Measurements from ENCODE around the gene KRI1. TPM values are rescaled to one million over a fixed set of nuclear protein-coding genes. Genes with fewer than 3 reads are reported as not detected.

KRI1 gene
- total and polyA plus RNA-seq, 2 experiments from 2014 or later = 23.8 to 43.2 TPM

DNA sequence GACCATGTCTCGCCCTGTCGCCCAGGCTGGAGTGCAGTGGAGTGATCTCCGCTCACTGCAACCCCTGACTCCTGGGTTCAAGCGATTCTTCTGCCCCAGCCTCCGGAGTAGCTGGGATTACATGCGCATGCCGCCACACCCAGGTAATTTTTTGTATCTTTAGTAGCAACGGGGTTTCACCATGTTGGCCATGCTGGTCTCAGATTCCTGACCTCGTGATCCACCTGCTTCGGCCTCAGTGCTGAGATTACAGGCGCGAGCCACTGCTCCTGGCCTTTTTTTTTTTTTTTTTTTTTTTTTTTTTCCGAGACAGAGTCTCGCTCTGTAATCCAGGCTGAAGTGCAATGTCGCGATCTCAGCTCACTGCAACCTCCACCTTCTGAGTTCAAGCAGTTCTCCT lies 57.8 kb downstream of the KRI1 start:
- Histone ChIP-seq H3F3A (replicated peaks; ENCODE audit: low read depth) (peaks cover 14% of the 10 kb centered on the region; the same call in 1 of the 2 replicates), H3K27me3 (ENCODE audit: insufficient read depth) (peaks cover 20% of the 10 kb centered on the region), H3K36me3 (ENCODE audit: insufficient read depth) (no peaks in the 10 kb centered on the region), H3K27ac (ENCODE audit: low read depth) (no peak overlapping the region), H3K9me2 (ENCODE audit: insufficient read depth) (no peaks in the 10 kb centered on the region), H3K4me2 (no peak overlapping the region), H3K79me2 (replicated peaks; ENCODE audit: insufficient read depth) (no peaks in the 10 kb centered on the region), H2AFZ (no peak overlapping the region), H3K4me1 (ENCODE audit: insufficient read depth) (peaks cover 7% of the 10 kb centered on the region; the same call in 1 of the 2 replicates), H4K20me1 (replicated peaks; ENCODE audit: insufficient read depth) (no peaks in the 10 kb centered on the region), H3K4me3 (no peak overlapping the region)
- H3K36me3 Mint-ChIP-seq (ENCODE audit: low read depth) = no peaks in the 10 kb centered on the region
- TF ChIP-seq ZNF331 (CRISPR knock-in tag; IDR thresholded peaks at IDR 0.05; ENCODE audit: low read depth) (no peak), POLR2AphosphoS5 (IDR thresholded peaks at IDR 0.05; ENCODE audit: low read depth) (no peak)
- ATAC-seq (no peak), DNase-seq (ENCODE audit: low spot score) (no peak)
- peaks cover 26% of the 10 kb centered on the region for H3K27me3 Mint-ChIP-seq (ENCODE audit: insufficient read depth, low read depth, poor library complexity)
- H3K9me3 Mint-ChIP-seq = peaks cover 4% of the 10 kb centered on the region; the same call in 1 of the 3 replicates
- H3K4me3 Mint-ChIP-seq = no peak overlapping the region
- H3K4me1 Mint-ChIP-seq = no peaks in the 10 kb centered on the region
- no peak overlapping the region for H3K27ac Mint-ChIP-seq

DNA sequence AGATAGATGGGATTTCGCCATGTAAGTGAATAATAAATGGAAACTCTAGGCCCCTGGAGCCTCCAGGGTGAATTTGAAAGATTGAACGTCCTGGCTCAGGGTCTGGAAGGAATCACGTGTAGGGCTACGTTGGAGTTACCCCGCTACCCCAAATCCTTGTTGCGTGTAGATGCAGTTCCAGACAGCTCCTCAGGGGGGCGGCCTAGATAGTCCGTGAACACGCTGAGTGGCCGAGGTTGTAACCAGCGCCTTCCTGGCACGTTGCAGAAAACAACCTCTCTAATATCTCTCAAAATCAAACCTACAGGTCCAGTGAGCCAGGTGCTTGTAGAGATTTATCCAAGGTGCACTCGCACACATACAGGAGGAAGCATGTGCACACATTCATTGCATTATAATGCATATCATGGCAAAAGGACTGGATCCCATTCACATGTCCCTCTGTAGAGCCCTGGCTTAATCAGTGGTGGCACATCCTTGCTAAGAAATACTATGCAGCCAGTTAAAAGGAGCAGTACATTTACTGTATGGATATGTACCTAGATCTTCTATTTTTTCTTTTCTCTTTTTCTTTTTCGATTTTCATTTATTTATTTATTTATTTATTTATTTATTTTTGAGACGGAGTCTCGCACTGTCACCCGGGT lies 60.1 kb downstream of the KRI1 start:
- no peak overlapping the region for H3K4me3 ChIP-seq
- H2AFZ ChIP-seq = no peak overlapping the region
- H3K36me3 ChIP-seq (ENCODE audit: insufficient read depth) = no peaks in the 10 kb centered on the region
- H3K36me3 Mint-ChIP-seq (ENCODE audit: low read depth) = peaks cover 7% of the 10 kb centered on the region
- H3K4me1 ChIP-seq (ENCODE audit: insufficient read depth) = peaks cover 17% of the 10 kb centered on the region
- no peak overlapping the region; the same call in 1 of the 2 replicates for H3K27ac Mint-ChIP-seq
- H3K27me3 Mint-ChIP-seq (ENCODE audit: insufficient read depth, low read depth, poor library complexity) = peaks cover 20% of the 10 kb centered on the region
- ATAC-seq (peak; percentile 20), DNase-seq (ENCODE audit: low spot score) (peak; percentile 94)
- TF ChIP-seq ZNF114 (CRISPR knock-in tag; IDR thresholded peaks at IDR 0.05) = no peak
- TF ChIP-seq CREB1 (CRISPR knock-in tag; IDR thresholded peaks at IDR 0.05; ENCODE audit: low read depth) = peak; percentile 55; the same call in 1 of the 2 replicates
- TF ChIP-seq EZH2phosphoT487 (IDR thresholded peaks at IDR 0.05; ENCODE audit: unreplicated experiment) = no peak
- TF ChIP-seq, protein P1, sequence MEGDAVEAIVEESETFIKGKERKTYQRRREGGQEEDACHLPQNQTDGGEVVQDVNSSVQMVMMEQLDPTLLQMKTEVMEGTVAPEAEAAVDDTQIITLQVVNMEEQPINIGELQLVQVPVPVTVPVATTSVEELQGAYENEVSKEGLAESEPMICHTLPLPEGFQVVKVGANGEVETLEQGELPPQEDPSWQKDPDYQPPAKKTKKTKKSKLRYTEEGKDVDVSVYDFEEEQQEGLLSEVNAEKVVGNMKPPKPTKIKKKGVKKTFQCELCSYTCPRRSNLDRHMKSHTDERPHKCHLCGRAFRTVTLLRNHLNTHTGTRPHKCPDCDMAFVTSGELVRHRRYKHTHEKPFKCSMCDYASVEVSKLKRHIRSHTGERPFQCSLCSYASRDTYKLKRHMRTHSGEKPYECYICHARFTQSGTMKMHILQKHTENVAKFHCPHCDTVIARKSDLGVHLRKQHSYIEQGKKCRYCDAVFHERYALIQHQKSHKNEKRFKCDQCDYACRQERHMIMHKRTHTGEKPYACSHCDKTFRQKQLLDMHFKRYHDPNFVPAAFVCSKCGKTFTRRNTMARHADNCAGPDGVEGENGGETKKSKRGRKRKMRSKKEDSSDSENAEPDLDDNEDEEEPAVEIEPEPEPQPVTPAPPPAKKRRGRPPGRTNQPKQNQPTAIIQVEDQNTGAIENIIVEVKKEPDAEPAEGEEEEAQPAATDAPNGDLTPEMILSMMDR (conservative IDR thresholded peaks at IDR 0.05; ENCODE audit: low read depth in 2 of 2) = peak; percentile 76 to 82
- TF ChIP-seq JUNB (IDR thresholded peaks at IDR 0.05; ENCODE audit: unreplicated experiment) = no peak
- TF ChIP-seq EZH2 (IDR thresholded peaks at IDR 0.05; ENCODE audit: low read depth, unreplicated experiment) = no peak
- H3K79me2 ChIP-seq (replicated peaks; ENCODE audit: insufficient read depth) = peaks cover 18% of the 10 kb centered on the region
- H3K4me3 Mint-ChIP-seq = no peak overlapping the region
- no peaks in the 10 kb centered on the region; the same call in 1 of the 2 replicates for H4K20me1 ChIP-seq (replicated peaks; ENCODE audit: insufficient read depth)
- peaks cover 19% of the 10 kb centered on the region; the same call in 1 of the 2 replicates for H3F3A ChIP-seq (replicated peaks; ENCODE audit: low read depth)
- H3K27ac ChIP-seq (ENCODE audit: low read depth) = no peak overlapping the region
- peaks cover 7% of the 10 kb centered on the region for H3K4me1 Mint-ChIP-seq
- peaks cover 4% of the 10 kb centered on the region; the same call in 1 of the 3 replicates for H3K9me3 Mint-ChIP-seq
- no peaks in the 10 kb centered on the region for H3K9me2 ChIP-seq (ENCODE audit: insufficient read depth)
- no peak overlapping the region for H3K4me2 ChIP-seq
- H3K27me3 ChIP-seq (ENCODE audit: insufficient read depth) = peaks cover 9% of the 10 kb centered on the region; the same call in 1 of the 2 replicates

MicroRNAs within 50 kb of the gene (microRNA counts, 767-probe panel; counts per million panel counts)
- not detected for microRNA hsa-miR-1238

Small RNA genes lying within 50 kb of the gene (microRNA-seq; reads per million reads assigned to microRNA genes)
- not detected for gene MIR1238

Small RNA genes lying within 50 kb of the gene (small RNA-seq; reads per million reads assigned to genes)
- gene MIR1238 (ENCODE audit: low replicate concordance) = not detected
- gene RNU7-140P (ENCODE audit: low replicate concordance) = not detected

Other genes with a start within 250 kb of the KRI1 start
- 27.3 and 28.7 TPM in 2 replicates for gene FDX2, start 250.0 kb downstream of the KRI1 start, total RNA-seq (2014; rRNA removed; shearing (Covaris generic))
- 29.7 and 35.0 TPM in 2 replicates for gene FDX2, start 250.0 kb downstream of the KRI1 start, polyA plus RNA-seq (2016; fragmentation: Nextera tagmentation; extraction: Ambion mirVana)
- 88.3 and 96.7 TPM in 2 replicates for gene RAVER1, start 232.5 kb downstream of the KRI1 start, total RNA-seq (2014; rRNA removed; shearing (Covaris generic))
- gene RAVER1, start 232.5 kb downstream of the KRI1 start, polyA plus RNA-seq (2016; fragmentation: Nextera tagmentation; extraction: Ambion mirVana) = 23.6 and 25.5 TPM in 2 replicates
- gene ICAM3, start 226.4 kb downstream of the KRI1 start, total RNA-seq (2014; rRNA removed; shearing (Covaris generic)) = 9.6 TPM in 2 replicates
- gene ICAM3, start 226.4 kb downstream of the KRI1 start, polyA plus RNA-seq (2016; fragmentation: Nextera tagmentation; extraction: Ambion mirVana) = 14.7 and 19.2 TPM in 2 replicates
- 22.2 and 29.1 TPM in 2 replicates for gene TYK2, start 185.4 kb downstream of the KRI1 start, total RNA-seq (2014; rRNA removed; shearing (Covaris generic))
- gene TYK2, start 185.4 kb downstream of the KRI1 start, polyA plus RNA-seq (2016; fragmentation: Nextera tagmentation; extraction: Ambion mirVana) = 30.7 and 35.9 TPM in 2 replicates
- gene CDC37, start 162.5 kb downstream of the KRI1 start, total RNA-seq (2014; rRNA removed; shearing (Covaris generic)) = 163 and 183 TPM in 2 replicates
- gene CDC37, start 162.5 kb downstream of the KRI1 start, polyA plus RNA-seq (2016; fragmentation: Nextera tagmentation; extraction: Ambion mirVana) = 270 and 280 TPM in 2 replicates
- 5.2 and 5.4 TPM in 2 replicates for gene PDE4A, start 145.5 kb downstream of the KRI1 start, total RNA-seq (2014; rRNA removed; shearing (Covaris generic))
- 5.2 and 5.4 TPM in 2 replicates for gene PDE4A, start 145.5 kb downstream of the KRI1 start, polyA plus RNA-seq (2016; fragmentation: Nextera tagmentation; extraction: Ambion mirVana)
- gene KEAP1, start 62.7 kb downstream of the KRI1 start, total RNA-seq (2014; rRNA removed; shearing (Covaris generic)) = 71.5 and 77.5 TPM in 2 replicates
- 46.5 and 57.8 TPM in 2 replicates for gene KEAP1, start 62.7 kb downstream of the KRI1 start, polyA plus RNA-seq (2016; fragmentation: Nextera tagmentation; extraction: Ambion mirVana)
- 3.1 and 8.0 TPM in 2 replicates for gene S1PR5, start 48.6 kb downstream of the KRI1 start, total RNA-seq (2014; rRNA removed; shearing (Covaris generic))
- 4.6 and 4.8 TPM in 2 replicates for gene S1PR5, start 48.6 kb downstream of the KRI1 start, polyA plus RNA-seq (2016; fragmentation: Nextera tagmentation; extraction: Ambion mirVana)
- gene ATG4D, start 22.1 kb downstream of the KRI1 start, total RNA-seq (2014; rRNA removed; shearing (Covaris generic)) = 53.2 and 55.5 TPM in 2 replicates
- 15.1 and 19.1 TPM in 2 replicates for gene ATG4D, start 22.1 kb downstream of the KRI1 start, polyA plus RNA-seq (2016; fragmentation: Nextera tagmentation; extraction: Ambion mirVana)
- 1.4 and 3.2 TPM in 2 replicates for gene CDKN2D, start 3.0 kb upstream of the KRI1 start, total RNA-seq (2014; rRNA removed; shearing (Covaris generic))
- 4.0 and 5.8 TPM in 2 replicates for gene CDKN2D, start 3.0 kb upstream of the KRI1 start, polyA plus RNA-seq (2016; fragmentation: Nextera tagmentation; extraction: Ambion mirVana)
- gene AP1M2, start 21.3 kb upstream of the KRI1 start, total RNA-seq (2014; rRNA removed; shearing (Covaris generic)) = 158 and 165 TPM in 2 replicates
- 128 and 141 TPM in 2 replicates for gene AP1M2, start 21.3 kb upstream of the KRI1 start, polyA plus RNA-seq (2016; fragmentation: Nextera tagmentation; extraction: Ambion mirVana)
- 62.2 and 65.0 TPM in 2 replicates for gene SLC44A2, start 59.5 kb upstream of the KRI1 start, total RNA-seq (2014; rRNA removed; shearing (Covaris generic))
- gene SLC44A2, start 59.5 kb upstream of the KRI1 start, polyA plus RNA-seq (2016; fragmentation: Nextera tagmentation; extraction: Ambion mirVana) = 41.2 and 43.2 TPM in 2 replicates
- gene ILF3, start 88.3 kb upstream of the KRI1 start, total RNA-seq (2014; rRNA removed; shearing (Covaris generic)) = 544 and 573 TPM in 2 replicates
- 616 and 625 TPM in 2 replicates for gene ILF3, start 88.3 kb upstream of the KRI1 start, polyA plus RNA-seq (2016; fragmentation: Nextera tagmentation; extraction: Ambion mirVana)
- gene QTRT1, start 135.4 kb upstream of the KRI1 start, total RNA-seq (2014; rRNA removed; shearing (Covaris generic)) = 54.5 and 61.2 TPM in 2 replicates
- 77.4 and 83.5 TPM in 2 replicates for gene QTRT1, start 135.4 kb upstream of the KRI1 start, polyA plus RNA-seq (2016; fragmentation: Nextera tagmentation; extraction: Ambion mirVana)
- gene DNM2, start 152.1 kb upstream of the KRI1 start, total RNA-seq (2014; rRNA removed; shearing (Covaris generic)) = 107 and 138 TPM in 2 replicates
- 40.0 and 40.7 TPM in 2 replicates for gene DNM2, start 152.1 kb upstream of the KRI1 start, polyA plus RNA-seq (2016; fragmentation: Nextera tagmentation; extraction: Ambion mirVana)

Data from GM23338 (cell line).